K562 (cell line): ENCODE measurements around the gene CCNL1. TPM values are rescaled to one million over a fixed set of nuclear protein-coding genes. Genes with fewer than 3 reads are reported as not detected.

ENCODE experiments used
- ARID2 ChIP-seq: fragments of 450-650 bp; IDR thresholded peaks from 2 replicates; pipeline ENCODE4 v1.6.1; 2017; ENCODE audit warnings: antibody characterized with exemption, mild to moderate bottlenecking
- ARNT ChIP-seq, 2 experiments: fragments of 450-650 bp; IDR thresholded peaks; 2 replicates each; pipeline ENCODE4 v1.6.1; 2016; ENCODE audit warnings: mild to moderate bottlenecking in 1 of 2
- ELF4 ChIP-seq: fragments of 450-650 bp; formaldehyde crosslinking; IDR thresholded peaks from 2 replicates; pipeline ENCODE4 v1.4.0; 2022; ENCODE audit warnings: missing genetic modification characterization
- HNRNPH1 ChIP-seq: fragments of 200-400 bp; formaldehyde crosslinking; optimal IDR thresholded peaks from 2 replicates; pipeline ENCODE3; 2017; ENCODE audit warnings: low read depth, mild to moderate bottlenecking, low read length, moderate library complexity
- NFRKB ChIP-seq: fragments of 450-650 bp; IDR thresholded peaks from 2 replicates; pipeline ENCODE4 v1.6.1; 2016; ENCODE audit warnings: low read depth
- NUFIP1 ChIP-seq: fragments of 450-650 bp; IDR thresholded peaks from 2 replicates; pipeline ENCODE4 v1.6.1; 2018; ENCODE audit not compliant: partially characterized antibody
- TEAD2 ChIP-seq: fragments of 450-650 bp; IDR thresholded peaks from 2 replicates; pipeline ENCODE4 v1.6.1; 2016; ENCODE audit warnings: missing genetic modification characterization, control low read depth, missing compliant biosample characterization
- ZNF124 ChIP-seq: sonication (generic); formaldehyde crosslinking; IDR thresholded peaks from 2 replicates; pipeline ENCODE4 v1.8.1; 2022; ENCODE audit warnings: missing genetic modification reagents
- polyA plus RNA-seq, 8 experiments: library from polyadenylated mRNA; depleted of rRNA in 4 of 8; stranded (reverse) in 5 of 8; unstranded in 3 of 8; fragments of >200 nt; fragmentation: Nextera tagmentation in 2 of 8; fragmentation: Illumina TruSeq in 1 of 8; extraction: Ambion mirVana in 2 of 8; extraction: Trizol in 1 of 8; gene quantifications; 2 replicates each; pipeline versions ENCODE4 v1.2.1 to v1.2.3, GENCODE V29; 2011 to 2014; ENCODE audit warnings: inconsistent platforms in 1 of 8, missing spikeins in 1 of 8
- total RNA-seq, 7 experiments: library from RNA; depleted of rRNA in 6 of 7; stranded (reverse); fragments of >200 nt in 6 of 7; fragmentation: Illumina TruSeq in 2 of 7; extraction: Trizol in 2 of 7; gene quantifications; 2 replicates each; pipeline versions ENCODE4 v1.2.1 to v1.2.3, GENCODE V29; 2011 to 2021; ENCODE audit warnings: low replicate concordance in 1 of 7
- TF ChIP-seq, protein P1 (sequence below), 3 experiments: fragments of 200-800 bp in 1 of 3; fragments of 250-450 bp in 1 of 3; fragments of 450-650 bp in 1 of 3; sonication (Bioruptor Pico) in 1 of 3; sonication (Bioruptor generic) in 1 of 3; formaldehyde crosslinking in 1 of 3; IDR thresholded peaks; 2 replicates each; pipeline versions ENCODE4 v1.6.1 to v1.8.0; 2016 to 2022; ENCODE audit warnings: mild to moderate bottlenecking in 2 of 3, missing genetic modification characterization in 2 of 3, missing compliant biosample characterization in 1 of 3, moderate library complexity in 1 of 3
- TF ChIP-seq, protein P2 (sequence below): sonication (generic); formaldehyde crosslinking; IDR thresholded peaks from 2 replicates; pipeline ENCODE4 v1.8.0; 2022; ENCODE audit warnings: mild to moderate bottlenecking, missing genetic modification reagents, borderline replicate concordance
- TF ChIP-seq, protein P3 (sequence below), 2 experiments: fragments of 450-650 bp; IDR thresholded peaks; 2 replicates each; pipeline ENCODE4 v1.6.1; 2016; ENCODE audit warnings: mild to moderate bottlenecking in 2 of 2, borderline replicate concordance in 1 of 2, low read depth in 1 of 2, moderate library complexity in 1 of 2

Gene CCNL1
- total and polyA plus RNA-seq, 9 of the 15 experiments (the other 6 are each of a cell fraction or from before 2014, with no cell fraction given): 16.1 to 186 (median 132) TPM

DNA sequence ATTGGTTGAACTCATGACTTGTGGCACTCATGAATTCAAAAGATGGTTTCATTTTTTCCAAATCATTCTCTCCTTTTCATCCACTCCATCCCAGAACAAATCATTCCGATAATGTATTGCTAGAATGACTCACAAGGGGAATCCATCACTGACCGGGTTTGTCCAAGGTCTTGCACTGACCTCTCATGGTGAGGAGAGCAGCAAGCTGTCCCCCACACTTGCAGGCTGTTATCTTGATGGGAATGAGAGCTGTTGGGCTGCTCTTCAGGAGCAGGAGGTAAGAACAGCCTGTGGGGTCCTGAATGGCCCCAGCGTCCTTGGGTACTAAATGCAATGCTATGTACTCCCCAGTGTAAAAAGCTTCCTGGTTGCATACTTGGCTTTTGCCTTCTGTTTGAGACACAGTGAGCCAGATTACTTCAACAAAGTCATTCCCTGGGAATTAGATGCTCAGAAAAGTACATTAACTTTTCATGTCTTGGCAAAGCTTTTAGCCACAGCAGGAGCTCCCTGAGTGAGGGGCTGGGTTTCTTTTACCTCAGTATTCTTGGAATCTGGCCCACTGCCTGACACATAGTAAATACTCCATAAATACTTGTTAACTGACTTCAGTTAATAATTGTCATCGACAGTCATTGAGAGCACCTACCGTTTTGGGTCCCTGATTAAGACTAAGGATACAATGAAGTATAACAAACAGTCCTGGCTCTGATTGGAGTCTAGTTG lies 24.1 kb downstream of the CCNL1 start (continued):
- TF ChIP-seq, protein P1, sequence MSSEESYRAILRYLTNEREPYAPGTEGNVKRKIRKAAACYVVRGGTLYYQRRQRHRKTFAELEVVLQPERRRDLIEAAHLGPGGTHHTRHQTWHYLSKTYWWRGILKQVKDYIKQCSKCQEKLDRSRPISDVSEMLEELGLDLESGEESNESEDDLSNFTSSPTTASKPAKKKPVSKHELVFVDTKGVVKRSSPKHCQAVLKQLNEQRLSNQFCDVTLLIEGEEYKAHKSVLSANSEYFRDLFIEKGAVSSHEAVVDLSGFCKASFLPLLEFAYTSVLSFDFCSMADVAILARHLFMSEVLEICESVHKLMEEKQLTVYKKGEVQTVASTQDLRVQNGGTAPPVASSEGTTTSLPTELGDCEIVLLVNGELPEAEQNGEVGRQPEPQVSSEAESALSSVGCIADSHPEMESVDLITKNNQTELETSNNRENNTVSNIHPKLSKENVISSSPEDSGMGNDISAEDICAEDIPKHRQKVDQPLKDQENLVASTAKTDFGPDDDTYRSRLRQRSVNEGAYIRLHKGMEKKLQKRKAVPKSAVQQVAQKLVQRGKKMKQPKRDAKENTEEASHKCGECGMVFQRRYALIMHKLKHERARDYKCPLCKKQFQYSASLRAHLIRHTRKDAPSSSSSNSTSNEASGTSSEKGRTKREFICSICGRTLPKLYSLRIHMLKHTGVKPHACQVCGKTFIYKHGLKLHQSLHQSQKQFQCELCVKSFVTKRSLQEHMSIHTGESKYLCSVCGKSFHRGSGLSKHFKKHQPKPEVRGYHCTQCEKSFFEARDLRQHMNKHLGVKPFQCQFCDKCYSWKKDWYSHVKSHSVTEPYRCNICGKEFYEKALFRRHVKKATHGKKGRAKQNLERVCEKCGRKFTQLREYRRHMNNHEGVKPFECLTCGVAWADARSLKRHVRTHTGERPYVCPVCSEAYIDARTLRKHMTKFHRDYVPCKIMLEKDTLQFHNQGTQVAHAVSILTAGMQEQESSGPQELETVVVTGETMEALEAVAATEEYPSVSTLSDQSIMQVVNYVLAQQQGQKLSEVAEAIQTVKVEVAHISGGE (CRISPR knock-in tag; IDR thresholded peaks at IDR 0.05): no peak
- TF ChIP-seq NFRKB: no peak
- TF ChIP-seq ARID2: peak; percentile 68; the same call in 1 of the 2 replicates
- TF ChIP-seq, protein P2, sequence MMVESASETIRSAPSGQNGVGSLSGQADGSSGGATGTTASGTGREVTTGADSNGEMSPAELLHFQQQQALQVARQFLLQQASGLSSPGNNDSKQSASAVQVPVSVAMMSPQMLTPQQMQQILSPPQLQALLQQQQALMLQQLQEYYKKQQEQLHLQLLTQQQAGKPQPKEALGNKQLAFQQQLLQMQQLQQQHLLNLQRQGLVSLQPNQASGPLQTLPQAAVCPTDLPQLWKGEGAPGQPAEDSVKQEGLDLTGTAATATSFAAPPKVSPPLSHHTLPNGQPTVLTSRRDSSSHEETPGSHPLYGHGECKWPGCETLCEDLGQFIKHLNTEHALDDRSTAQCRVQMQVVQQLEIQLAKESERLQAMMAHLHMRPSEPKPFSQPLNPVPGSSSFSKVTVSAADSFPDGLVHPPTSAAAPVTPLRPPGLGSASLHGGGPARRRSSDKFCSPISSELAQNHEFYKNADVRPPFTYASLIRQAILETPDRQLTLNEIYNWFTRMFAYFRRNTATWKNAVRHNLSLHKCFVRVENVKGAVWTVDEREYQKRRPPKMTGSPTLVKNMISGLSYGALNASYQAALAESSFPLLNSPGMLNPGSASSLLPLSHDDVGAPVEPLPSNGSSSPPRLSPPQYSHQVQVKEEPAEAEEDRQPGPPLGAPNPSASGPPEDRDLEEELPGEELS (CRISPR knock-in tag): no peak
- TF ChIP-seq ZNF124 (CRISPR knock-in tag): no peak
- no peak for TF ChIP-seq HNRNPH1
- TF ChIP-seq NUFIP1: no peak
- TF ChIP-seq, protein P3, sequence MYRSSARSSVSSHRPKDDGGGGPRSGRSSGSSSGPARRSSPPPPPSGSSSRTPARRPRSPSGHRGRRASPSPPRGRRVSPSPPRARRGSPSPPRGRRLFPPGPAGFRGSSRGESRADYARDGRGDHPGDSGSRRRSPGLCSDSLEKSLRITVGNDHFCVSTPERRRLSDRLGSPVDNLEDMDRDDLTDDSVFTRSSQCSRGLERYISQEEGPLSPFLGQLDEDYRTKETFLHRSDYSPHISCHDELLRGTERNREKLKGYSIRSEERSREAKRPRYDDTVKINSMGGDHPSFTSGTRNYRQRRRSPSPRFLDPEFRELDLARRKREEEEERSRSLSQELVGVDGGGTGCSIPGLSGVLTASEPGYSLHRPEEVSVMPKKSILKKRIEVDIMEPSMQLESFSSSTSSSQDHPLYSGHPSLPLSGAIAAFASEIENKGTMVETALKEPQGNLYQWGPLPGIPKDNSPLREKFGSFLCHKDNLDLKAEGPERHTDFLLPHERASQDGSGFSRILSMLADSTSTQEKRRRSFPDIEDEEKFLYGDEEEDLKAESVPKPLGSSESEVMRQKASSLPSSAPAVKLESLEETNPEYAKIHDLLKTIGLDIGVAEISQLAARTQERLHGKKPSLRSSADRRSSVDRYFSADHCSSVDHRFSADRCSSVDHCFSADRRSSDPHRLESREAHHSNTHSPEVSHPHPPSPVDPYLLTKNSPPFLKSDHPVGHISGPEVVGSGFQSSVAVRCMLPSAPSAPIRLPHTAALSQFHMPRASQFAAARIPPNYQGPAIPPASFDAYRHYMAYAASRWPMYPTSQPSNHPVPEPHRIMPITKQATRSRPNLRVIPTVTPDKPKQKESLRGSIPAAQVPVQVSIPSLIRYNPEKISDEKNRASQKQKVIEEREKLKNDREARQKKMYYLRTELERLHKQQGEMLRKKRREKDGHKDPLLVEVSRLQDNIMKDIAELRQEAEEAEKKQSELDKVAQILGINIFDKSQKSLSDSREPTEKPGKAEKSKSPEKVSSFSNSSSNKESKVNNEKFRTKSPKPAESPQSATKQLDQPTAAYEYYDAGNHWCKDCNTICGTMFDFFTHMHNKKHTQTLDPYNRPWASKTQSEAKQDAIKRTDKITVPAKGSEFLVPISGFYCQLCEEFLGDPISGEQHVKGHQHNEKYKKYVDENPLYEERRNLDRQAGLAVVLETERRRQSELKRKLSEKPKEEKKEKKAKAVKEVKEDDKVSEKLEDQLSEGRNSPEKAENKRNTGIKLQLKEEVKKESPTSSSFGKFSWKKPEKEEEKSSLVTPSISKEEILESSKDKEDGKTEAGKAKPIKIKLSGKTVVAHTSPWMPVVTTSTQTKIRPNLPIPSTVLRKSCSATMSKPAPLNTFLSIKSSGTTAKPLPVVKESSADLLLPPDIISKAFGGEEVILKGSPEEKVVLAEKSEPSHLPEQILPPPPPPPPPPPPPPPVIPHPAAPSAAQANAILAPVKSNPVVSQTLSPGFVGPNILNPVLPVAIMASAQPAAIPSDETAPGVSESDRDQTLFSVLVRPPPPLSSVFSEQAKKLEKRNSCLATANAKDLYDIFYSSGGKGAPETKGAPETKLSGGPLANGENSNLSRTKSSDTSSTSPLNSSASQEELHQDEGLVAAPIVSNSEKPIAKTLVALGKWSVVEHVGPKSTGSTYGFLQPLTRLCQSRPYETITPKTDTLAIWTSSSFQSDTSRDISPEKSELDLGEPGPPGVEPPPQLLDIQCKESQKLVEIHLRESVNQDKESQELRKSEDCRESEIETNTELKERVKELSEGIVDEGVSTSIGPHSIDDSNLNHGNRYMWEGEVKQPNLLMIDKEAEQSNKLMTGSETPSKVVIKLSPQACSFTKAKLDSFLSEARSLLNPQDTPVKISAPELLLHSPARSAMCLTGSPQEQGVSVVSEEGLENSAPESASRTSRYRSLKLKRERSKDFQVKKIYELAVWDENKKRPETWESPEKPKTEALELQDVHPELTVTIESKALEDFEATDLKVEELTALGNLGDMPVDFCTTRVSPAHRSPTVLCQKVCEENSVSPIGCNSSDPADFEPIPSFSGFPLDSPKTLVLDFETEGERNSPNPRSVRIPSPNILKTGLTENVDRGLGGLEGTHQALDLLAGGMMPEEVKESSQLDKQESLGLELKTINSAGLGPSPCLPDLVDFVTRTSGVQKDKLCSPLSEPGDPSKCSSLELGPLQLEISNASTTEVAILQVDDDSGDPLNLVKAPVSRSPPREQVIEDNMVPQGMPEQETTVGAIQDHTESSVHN (IDR thresholded peaks at IDR 0.05; ENCODE audit: borderline replicate concordance in 1 of 2, low read depth in 1 of 2): no peak
- TF ChIP-seq TEAD2 (tag): no peak
- TF ChIP-seq ELF4 (CRISPR knock-in tag): no peak
- no peak for TF ChIP-seq ARNT (IDR thresholded peaks at IDR 0.05)
